HPDE6-E6E7 (cell line): ENCODE data around the gene SYNDIG1L.

Source experiments
- DNase-seq: peaks from one replicate; pipeline ENCODE4 v3.0.0; 2011; ENCODE audit warnings: missing footprints; ENCODE audit errors: extremely low spot score

Gene SYNDIG1L

GRCh38 chr14:74429991-74430390 lies 4.0 kb upstream of the SYNDIG1L start:
- DNase-seq = no peak

GRCh38 chr14:74429221-74429691 lies 3.2 kb upstream of the SYNDIG1L start:
- no peak for DNase-seq

GRCh38 chr14:74427651-74428050 lies 1.6 kb upstream of the SYNDIG1L start:
- no peak for DNase-seq

- peak; percentile 67 for DNase-seq
These were observed 347 bp downstream of the SYNDIG1L start for GRCh38 chr14:74425525-74426201.

GRCh38 chr14:74424606-74425005 lies 1.4 kb downstream of the SYNDIG1L start:
- no peak for DNase-seq

- no peak for DNase-seq
These were observed 2.8 kb downstream of the SYNDIG1L start for GRCh38 chr14:74423246-74423645.

- DNase-seq = no peak
These were observed 4.0 kb downstream of the SYNDIG1L start for GRCh38 chr14:74421981-74422380.

GRCh38 chr14:74419086-74419485 lies 6.9 kb downstream of the SYNDIG1L start:
- DNase-seq = no peak

- DNase-seq = no peak
These were observed 8.0 kb downstream of the SYNDIG1L start for GRCh38 chr14:74418031-74418430.

GRCh38 chr14:74417611-74418010 lies 8.4 kb downstream of the SYNDIG1L start:
- DNase-seq = no peak

GRCh38 chr14:74417201-74417600 lies 8.8 kb downstream of the SYNDIG1L start:
- DNase-seq = no peak

GRCh38 chr14:74415115-74415437 lies 10.9 kb downstream of the SYNDIG1L start:
- no peak for DNase-seq

- DNase-seq = no peak
These were observed 11.5 kb downstream of the SYNDIG1L start for GRCh38 chr14:74414403-74415114.

- no peak for DNase-seq
These were observed 12.4 kb downstream of the SYNDIG1L start for GRCh38 chr14:74413627-74414026.

- no peak for DNase-seq
These were observed 13.3 kb downstream of the SYNDIG1L start for GRCh38 chr14:74412753-74413152.

GRCh38 chr14:74411671-74412070 lies 14.3 kb downstream of the SYNDIG1L start:
- DNase-seq = no peak

GRCh38 chr14:74409441-74409840 lies 16.6 kb downstream of the SYNDIG1L start:
- DNase-seq = no peak

- DNase-seq = no peak
These were observed 17.1 kb downstream of the SYNDIG1L start for GRCh38 chr14:74408870-74409269.

GRCh38 chr14:74407801-74408154 lies 18.2 kb downstream of the SYNDIG1L start:
- DNase-seq = no peak

GRCh38 chr14:74407021-74407800 lies 18.8 kb downstream of the SYNDIG1L start:
- DNase-seq = no peak

GRCh38 chr14:74405663-74406062 lies 20.3 kb downstream of the SYNDIG1L start:
- DNase-seq = no peak

- no peak for DNase-seq
These were observed 21.6 kb downstream of the SYNDIG1L start for GRCh38 chr14:74404435-74404834.
